Thymus (tissue), 11 donors: ENCODE results near the gene MCOLN2. TPM values are rescaled to one million over a fixed set of nuclear protein-coding genes. Genes with fewer than 3 reads are reported as not detected.

Source experiments
- DNase-seq, 9 donors: peaks; one replicate each; pipeline ENCODE4 v3.0.0-alpha.2; 2013; ENCODE audit warnings: low spot score in 9 of 9, low read depth in 6 of 9, missing footprints in 1 of 9
- H3K27ac ChIP-seq, 2 donors: one replicate each; pipeline ENCODE4 v1.5.1; 2013; ENCODE audit warnings: control low read depth in 1 of 2, low read depth in 1 of 2, low read length in 1 of 2, mild to moderate bottlenecking in 1 of 2, moderate library complexity in 1 of 2
- H3K27me3 ChIP-seq, 2 donors: one replicate each; pipeline ENCODE4 v1.5.1; 2013; ENCODE audit warnings: low read length in 1 of 2; ENCODE audit not compliant: control insufficient read depth in 2 of 2, insufficient read depth in 1 of 2
- H3K36me3 ChIP-seq, 2 donors: one replicate each; pipeline ENCODE4 v1.5.1; 2013; ENCODE audit warnings: low read length in 1 of 2, mild to moderate bottlenecking in 1 of 2, moderate library complexity in 1 of 2; ENCODE audit not compliant: control insufficient read depth in 2 of 2, insufficient read depth in 2 of 2
- H3K4me1 ChIP-seq, 2 donors: one replicate each; pipeline ENCODE4 v1.5.1; 2013; ENCODE audit warnings: low read length in 2 of 2; ENCODE audit not compliant: control insufficient read depth in 2 of 2, insufficient read depth in 2 of 2
- H3K4me3 ChIP-seq, 2 donors: one replicate each; pipeline ENCODE4 v1.5.1; 2013; ENCODE audit warnings: low read length in 2 of 2, control low read depth in 1 of 2, mild to moderate bottlenecking in 1 of 2
- H3K9me3 ChIP-seq, 2 donors: one replicate each; pipeline ENCODE4 v1.5.1; 2013; ENCODE audit warnings: low read length in 1 of 2, mild to moderate bottlenecking in 1 of 2; ENCODE audit not compliant: control insufficient read depth in 2 of 2, insufficient read depth in 1 of 2
- WGBS: extraction: QIAGEN DNeasy Blood & Tissue Kit; methylation state at CpG from one replicate; pipeline ENCODE4 v1.1.7; 2013; 5-methylcytosine and 5-hydroxymethylcytosine counted together
- polyA plus RNA-seq: library from polyadenylated mRNA; stranded (reverse); fragments of 200-250 nt; gene quantifications from one replicate; pipeline ENCODE4 v1.2.3, GENCODE V29; 2013
- total RNA-seq: library from RNA; stranded (reverse); fragments of 120-200 nt; gene quantifications from one replicate; pipeline ENCODE4 v1.2.4, GENCODE V29; 2013
- donor health status: healthy.

MCOLN2 gene
- total and polyA plus RNA-seq, 2 donors = 8.0 to 18.2 TPM

DNA sequence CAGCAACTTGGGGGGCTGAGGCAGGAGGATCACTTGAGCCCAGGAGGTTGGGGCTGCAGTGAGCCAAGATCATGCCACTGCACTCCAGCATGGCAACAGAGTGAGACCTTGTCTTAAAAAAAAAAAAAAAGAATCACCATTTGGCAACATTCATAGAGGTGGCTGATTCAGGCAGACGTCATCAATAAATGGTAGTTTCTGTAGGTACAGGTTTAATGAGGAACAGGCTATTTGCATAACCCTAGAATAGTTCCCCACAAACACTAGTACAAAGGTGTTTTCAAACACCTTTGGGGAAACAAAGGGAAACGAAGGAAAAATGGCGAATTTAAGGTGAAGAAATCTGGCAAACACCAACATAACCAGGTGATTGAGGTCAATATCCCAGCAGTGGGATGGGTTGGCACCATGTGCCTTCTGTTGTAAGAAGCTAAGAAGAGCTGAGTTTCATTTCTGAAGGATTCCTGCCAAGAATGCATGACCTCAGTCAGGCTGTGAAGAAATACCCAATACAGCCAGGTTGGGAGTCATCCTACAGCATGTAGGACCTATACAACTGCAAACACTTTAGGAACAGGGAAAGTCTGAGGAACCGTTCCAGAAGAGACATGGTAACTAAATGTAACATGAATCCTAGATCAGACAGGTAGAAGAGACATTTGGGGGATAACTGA is 109.5 kb downstream of the MCOLN2 start:
- no peak for DNase-seq
- peaks cover 9 to 17% of the 10 kb centered on the region in 2 donors for H3K27me3 ChIP-seq
- no peak overlapping the region for H3K27ac ChIP-seq
- H3K36me3 ChIP-seq = no peaks in the 10 kb centered on the region
- H3K4me1 ChIP-seq = peaks cover 0 to 2% of the 10 kb centered on the region in 2 donors
- no peak overlapping the region for H3K4me3 ChIP-seq
- H3K9me3 ChIP-seq = no peaks in the 10 kb centered on the region
- WGBS = 82% methylated on average over 4 of the region's 4 CpGs

DNA sequence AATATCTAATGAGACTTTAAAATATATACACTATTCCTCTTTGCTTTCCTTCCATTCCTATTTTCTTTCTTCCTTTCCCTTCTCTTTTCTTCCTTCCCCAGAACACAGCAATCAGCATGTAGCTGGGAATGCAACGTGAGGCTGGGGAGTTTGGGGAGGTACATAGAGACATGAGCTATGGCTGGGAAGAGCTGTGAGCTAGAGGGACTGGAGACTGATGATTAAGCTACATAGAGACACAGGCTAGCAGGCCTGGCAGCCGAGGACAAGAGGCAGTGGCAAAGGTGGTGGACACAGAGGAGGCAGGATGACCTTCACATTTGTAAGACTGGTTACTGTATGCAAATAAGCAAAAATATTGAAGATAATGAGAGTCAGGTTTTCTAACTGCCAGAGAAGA is 111.4 kb downstream of the MCOLN2 start:
- no peaks in the 10 kb centered on the region for H3K36me3 ChIP-seq
- no peak overlapping the region for H3K27ac ChIP-seq
- WGBS = 90% methylated on average over 2 of the region's 2 CpGs
- no peaks in the 10 kb centered on the region for H3K9me3 ChIP-seq
- no peak for DNase-seq
- H3K4me3 ChIP-seq = no peak overlapping the region
- H3K27me3 ChIP-seq = peaks cover 0 to under 1% of the 10 kb centered on the region in 2 donors
- H3K4me1 ChIP-seq = no peaks in the 10 kb centered on the region

DNA sequence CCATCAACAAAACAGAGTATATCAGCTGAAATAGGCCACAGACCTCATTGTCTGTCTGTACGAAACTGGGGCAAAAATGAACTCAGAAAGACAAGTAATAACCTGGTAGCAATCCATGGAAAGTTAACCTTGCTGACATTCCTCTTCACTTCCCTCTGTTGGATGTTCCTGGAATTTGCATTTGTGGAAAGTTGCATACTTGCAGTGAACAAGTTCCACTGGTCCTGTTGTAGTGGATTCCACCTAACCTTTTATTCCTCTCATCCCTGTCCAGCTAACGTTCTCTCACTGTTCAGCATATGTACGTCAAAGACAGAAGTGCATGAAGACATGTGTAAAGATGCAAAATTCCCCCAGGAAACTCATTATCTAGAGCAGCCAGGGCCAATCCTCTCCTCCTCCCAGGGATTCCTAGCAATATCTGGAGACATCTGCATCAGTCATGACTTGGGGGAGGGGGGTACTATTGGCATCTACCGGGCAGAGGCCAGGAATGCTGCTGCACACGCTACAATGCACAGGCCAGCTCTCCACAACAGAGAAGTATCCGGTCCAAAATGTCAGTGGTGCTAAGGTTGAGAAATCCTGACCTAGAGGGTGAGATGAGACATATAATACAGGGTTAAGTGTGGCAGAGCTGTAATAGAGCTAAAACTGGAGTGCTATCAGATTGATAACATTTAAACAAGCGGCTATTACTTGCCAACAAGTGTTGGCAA is 112.1 kb downstream of the MCOLN2 start:
- no peaks in the 10 kb centered on the region for H3K27me3 ChIP-seq
- no peak overlapping the region for H3K27ac ChIP-seq
- no peaks in the 10 kb centered on the region for H3K36me3 ChIP-seq
- DNase-seq = no peak
- no peaks in the 10 kb centered on the region for H3K9me3 ChIP-seq
- no peak overlapping the region for H3K4me3 ChIP-seq
- WGBS = 94% methylated on average over 7 of the region's 7 CpGs
- H3K4me1 ChIP-seq = no peaks in the 10 kb centered on the region

DNA sequence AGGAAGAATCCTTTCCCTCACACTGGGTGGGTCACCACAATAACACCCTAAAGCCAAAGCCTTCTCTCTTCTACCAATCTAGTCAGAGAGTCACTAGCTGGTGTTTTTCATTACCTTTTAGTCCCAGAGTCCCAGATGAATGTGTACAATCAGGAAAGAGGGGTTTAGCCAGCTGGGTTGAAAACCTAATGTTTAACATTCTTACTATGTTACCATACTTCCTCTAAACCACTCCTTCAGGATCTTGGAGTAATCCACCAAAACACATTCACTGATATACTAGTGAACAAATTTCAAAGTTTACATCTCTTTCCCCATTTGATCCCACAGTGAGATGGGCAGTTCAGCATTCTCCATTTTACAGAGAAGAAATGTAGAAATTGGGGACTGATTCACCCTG is 113.6 kb downstream of the MCOLN2 start:
- H3K4me1 ChIP-seq = no peaks in the 10 kb centered on the region
- H3K9me3 ChIP-seq = no peaks in the 10 kb centered on the region
- H3K27ac ChIP-seq = no peak overlapping the region
- H3K4me3 ChIP-seq = no peak overlapping the region
- DNase-seq = no peak
- H3K36me3 ChIP-seq = no peaks in the 10 kb centered on the region
- no peaks in the 10 kb centered on the region for H3K27me3 ChIP-seq

DNA sequence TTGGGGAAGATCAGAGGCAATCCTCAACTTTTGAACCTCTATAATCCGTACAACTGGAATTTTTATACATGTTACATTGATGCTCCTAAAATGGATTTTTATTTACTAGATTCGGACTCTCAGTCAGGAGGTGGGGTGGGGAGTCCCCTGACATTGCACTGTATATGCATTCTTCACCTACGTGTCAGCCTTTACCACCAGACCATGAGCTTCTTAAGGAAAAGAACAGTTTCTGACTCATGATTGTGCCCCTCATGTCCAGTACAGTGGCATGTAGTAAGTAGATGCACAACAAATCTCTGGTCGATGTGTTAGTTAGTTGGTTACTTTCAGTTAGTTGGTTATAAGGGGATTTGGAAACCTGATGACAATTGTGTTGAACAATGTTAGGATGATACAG is 119.3 kb downstream of the MCOLN2 start:
- no peaks in the 10 kb centered on the region for H3K36me3 ChIP-seq
- no peaks in the 10 kb centered on the region for H3K27me3 ChIP-seq
- H3K9me3 ChIP-seq = no peaks in the 10 kb centered on the region
- H3K27ac ChIP-seq = no peak overlapping the region
- no peak overlapping the region for H3K4me3 ChIP-seq
- no peaks in the 10 kb centered on the region for H3K4me1 ChIP-seq
- no peak for DNase-seq
- 94% methylated on average over 4 of the region's 4 CpGs for whole genome bisulfite sequencing

DNA sequence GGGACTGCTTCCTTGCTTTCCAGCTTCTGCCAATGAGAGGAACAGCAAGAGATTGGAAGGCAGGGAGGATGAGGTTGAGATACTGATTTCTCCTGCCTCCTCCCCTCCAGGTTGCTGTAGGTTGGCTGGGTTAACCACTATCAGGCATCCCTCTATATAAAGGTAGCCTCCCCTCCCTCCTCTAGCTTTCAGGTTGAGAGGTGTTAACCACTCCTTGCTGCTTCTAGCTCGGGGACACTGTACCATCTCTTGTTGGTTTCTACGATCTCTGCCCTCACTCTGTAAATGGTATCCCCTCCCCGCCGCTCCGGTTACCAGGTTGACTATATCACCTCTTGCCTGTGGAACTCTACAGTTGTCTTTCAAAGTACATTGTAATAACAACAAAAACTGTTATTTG is 120.6 kb downstream of the MCOLN2 start:
- H3K4me1 ChIP-seq = no peaks in the 10 kb centered on the region
- H3K9me3 ChIP-seq = no peaks in the 10 kb centered on the region
- no peak for DNase-seq
- no peak overlapping the region for H3K27ac ChIP-seq
- H3K27me3 ChIP-seq = no peaks in the 10 kb centered on the region
- 96% methylated on average over 5 of the region's 5 CpGs for WGBS
- no peak overlapping the region for H3K4me3 ChIP-seq
- H3K36me3 ChIP-seq = no peaks in the 10 kb centered on the region

Other genes with a start within 250 kb of the MCOLN2 start
- gene LPAR3, start 103.9 kb downstream of the MCOLN2 start, total RNA-seq = 1.1 TPM
- 2.2 TPM for gene LPAR3, start 103.9 kb downstream of the MCOLN2 start, polyA plus RNA-seq
- 5.6 TPM for gene MCOLN3, start 51.4 kb upstream of the MCOLN2 start, total RNA-seq
- 13.4 TPM for gene MCOLN3, start 51.4 kb upstream of the MCOLN2 start, polyA plus RNA-seq
- 1.3 TPM for gene SYDE2, start 203.9 kb upstream of the MCOLN2 start, total RNA-seq
- gene SYDE2, start 203.9 kb upstream of the MCOLN2 start, polyA plus RNA-seq = 1.1 TPM